B cell (primary cell): ENCODE measurements around the gene PCSK9. TPM values are rescaled to one million over a fixed set of nuclear protein-coding genes. Genes with fewer than 3 reads are reported as not detected.

Source experiments
- ATAC-seq: fragments of 200-7000 bp; cut with Tn5 transposase; one replicate; pipeline ENCODE4 v1.10.0; 2021; ENCODE audit warnings: low read depth, mild to moderate bottlenecking, moderate number of reproducible peaks, moderate library complexity
- CTCF ChIA-PET: fragments of 350-600 bp; sonication (Branson Sonifier 250); formaldehyde crosslinking; loops from one replicate; lab custom pipeline; 2021; ENCODE audit warnings: antibody characterized with exemption, inconsistent platforms; lab: Charles Lee
- POLR2A ChIA-PET: fragments of 350-600 bp; sonication (Branson Sonifier 250); formaldehyde crosslinking; loops from one replicate; lab custom pipeline; 2021; ENCODE audit warnings: antibody characterized with exemption; lab: Charles Lee
- DNase-seq: peaks from one replicate; pipeline ENCODE4 v3.0.0; 2013
- H2AFZ ChIP-seq: 2 replicates; pipeline ENCODE4 v1.6.1; 2012; ENCODE audit warnings: mild to moderate bottlenecking, low read depth, low read length; ENCODE audit not compliant: insufficient read depth, poor library complexity, severe bottlenecking
- H3K27ac ChIP-seq, 2 donors: 1 replicate in 1 of 2; 2 replicates in 1 of 2; pipeline ENCODE4 v1.5.1; 2012 to 2013; ENCODE audit warnings: low read length in 2 of 2, mild to moderate bottlenecking in 2 of 2, moderate library complexity in 1 of 2
- H3K27me3 ChIP-seq, 4 experiments: fragments of 200-600 bp in 1 of 4; sonication (generic) in 1 of 4; replicated peaks in 1 of 4; 1 replicate in 2 of 4; 2 replicates in 2 of 4; pipeline versions ENCODE4 v1.6.1 to v1.7.0; 2013 to 2016; ENCODE audit warnings: low read length in 3 of 4, mild to moderate bottlenecking in 2 of 4, mixed read lengths in 1 of 4, moderate library complexity in 1 of 4; ENCODE audit not compliant: insufficient read depth in 4 of 4, control insufficient read depth in 3 of 4; ENCODE audit errors: control extremely low read depth in 1 of 4
- H3K36me3 ChIP-seq, 2 experiments: replicated peaks in 1 of 2; 1 replicate in 1 of 2; 2 replicates in 1 of 2; pipeline versions ENCODE4 v1.6.1 to v1.7.1; 2013; ENCODE audit warnings: low read length in 1 of 2; ENCODE audit not compliant: insufficient read depth in 2 of 2, control insufficient read depth in 1 of 2; ENCODE audit errors: control extremely low read depth in 1 of 2, extremely low read depth in 1 of 2
- H3K4me1 ChIP-seq, 2 donors: fragments of 200-600 bp in 1 of 2; sonication (generic) in 1 of 2; 1 replicate in 1 of 2; 2 replicates in 1 of 2; pipeline versions ENCODE4 v1.5.1 to v1.6.1; 2013 to 2017; ENCODE audit warnings: low read length in 2 of 2; ENCODE audit not compliant: control insufficient read depth in 2 of 2, insufficient read depth in 2 of 2
- H3K4me2 ChIP-seq: replicated peaks from 2 replicates; pipeline ENCODE3; 2012; ENCODE audit warnings: mild to moderate bottlenecking, low read depth, low read length; ENCODE audit not compliant: poor library complexity, severe bottlenecking
- H3K4me3 ChIP-seq, 5 experiments: fragments of 200-600 bp in 1 of 5; sonication (generic) in 1 of 5; 1 replicate in 3 of 5; 2 replicates in 2 of 5; pipeline versions ENCODE4 v1.5.1 to v1.7.0; 2011 to 2016; ENCODE audit warnings: low read length in 4 of 5, mild to moderate bottlenecking in 4 of 5, low read depth in 2 of 5, control low read depth in 1 of 5, moderate library complexity in 1 of 5; ENCODE audit not compliant: insufficient read depth in 1 of 5; ENCODE audit errors: control extremely low read depth in 1 of 5, extremely low read depth in 1 of 5
- H3K79me2 ChIP-seq: fragments of 200-600 bp; sonication (generic); one replicate; pipeline ENCODE4 v1.6.0; 2016; ENCODE audit warnings: low read length; ENCODE audit not compliant: control insufficient read depth, insufficient read depth
- H3K9ac ChIP-seq: fragments of 200-600 bp; sonication (generic); 2 replicates; pipeline ENCODE4 v1.6.1; 2017; ENCODE audit warnings: mild to moderate bottlenecking, low read length, moderate library complexity
- H3K9me3 ChIP-seq, 3 donors: one replicate each; pipeline versions ENCODE4 v1.6.1 to v1.7.1; 2013; ENCODE audit warnings: low read length in 2 of 3; ENCODE audit not compliant: control insufficient read depth in 2 of 3, insufficient read depth in 1 of 3; ENCODE audit errors: control extremely low read depth in 1 of 3
- H4K20me1 ChIP-seq: 2 replicates; pipeline ENCODE4 v1.6.0; 2012; ENCODE audit warnings: mild to moderate bottlenecking, low read length; ENCODE audit not compliant: insufficient read depth, control insufficient read depth, poor library complexity, severe bottlenecking
- H3K27ac Mint-ChIP-seq: one replicate; pipeline ENCODE4 v1.8.0; 2021; ENCODE audit warnings: mixed read lengths
- H3K27me3 Mint-ChIP-seq: one replicate; pipeline ENCODE4 v1.8.0; 2021; ENCODE audit warnings: mixed read lengths
- H3K4me1 Mint-ChIP-seq: one replicate; pipeline ENCODE4 v1.8.0; 2021; ENCODE audit warnings: mixed read lengths
- H3K4me3 Mint-ChIP-seq: one replicate; pipeline ENCODE4 v1.8.0; 2021; ENCODE audit warnings: mixed read lengths
- H3K9me3 Mint-ChIP-seq: one replicate; pipeline ENCODE4 v1.8.0; 2022; ENCODE audit warnings: mixed read lengths; ENCODE audit not compliant: insufficient read depth
- EZH2 ChIP-seq: IDR thresholded peaks from 2 replicates; pipeline ENCODE4 v1.6.1; 2012; ENCODE audit warnings: borderline replicate concordance, low read depth, mild to moderate bottlenecking, moderate library complexity, low read length; ENCODE audit not compliant: insufficient read depth, poor library complexity, severe bottlenecking
- WGBS: methylation state at CpG from one replicate; pipeline ENCODE4 v1.1.5; 2013; ENCODE audit warnings: missing lambda C conversion rate; ENCODE audit not compliant: insufficient coverage; 5-methylcytosine and 5-hydroxymethylcytosine counted together
- intact Hi-C: fragments of 100-400 bp; cut with micrococcal nuclease; formaldehyde crosslinking; loops from one replicate; pipeline ENCODE4 v1.10.0; 2022
- polyA plus RNA-seq: library from polyadenylated mRNA; depleted of rRNA; stranded (reverse); fragments of >200 nt; gene quantifications from 2 replicates; pipeline ENCODE4 v1.2.3, GENCODE V29; 2012
- total RNA-seq, 2 donors: library from RNA; stranded (reverse); fragments of 120-200 nt in 1 of 2; gene quantifications; 1 replicate in 1 of 2; 2 replicates in 1 of 2; pipeline versions ENCODE4 v1.2.3 to v1.2.4, GENCODE V29; 2013 to 2022
- TF ChIP-seq, protein P1 (sequence below): fragments of 200-600 bp; IDR thresholded peaks from one replicate; pipeline ENCODE4 v1.8.0; 2022; ENCODE audit warnings: antibody characterized with exemption, mild to moderate bottlenecking

Gene PCSK9
- total and polyA plus RNA-seq, 2 donors (not counting 1 experiment from before 2014, with no cell fraction given) = not detected

DNA sequence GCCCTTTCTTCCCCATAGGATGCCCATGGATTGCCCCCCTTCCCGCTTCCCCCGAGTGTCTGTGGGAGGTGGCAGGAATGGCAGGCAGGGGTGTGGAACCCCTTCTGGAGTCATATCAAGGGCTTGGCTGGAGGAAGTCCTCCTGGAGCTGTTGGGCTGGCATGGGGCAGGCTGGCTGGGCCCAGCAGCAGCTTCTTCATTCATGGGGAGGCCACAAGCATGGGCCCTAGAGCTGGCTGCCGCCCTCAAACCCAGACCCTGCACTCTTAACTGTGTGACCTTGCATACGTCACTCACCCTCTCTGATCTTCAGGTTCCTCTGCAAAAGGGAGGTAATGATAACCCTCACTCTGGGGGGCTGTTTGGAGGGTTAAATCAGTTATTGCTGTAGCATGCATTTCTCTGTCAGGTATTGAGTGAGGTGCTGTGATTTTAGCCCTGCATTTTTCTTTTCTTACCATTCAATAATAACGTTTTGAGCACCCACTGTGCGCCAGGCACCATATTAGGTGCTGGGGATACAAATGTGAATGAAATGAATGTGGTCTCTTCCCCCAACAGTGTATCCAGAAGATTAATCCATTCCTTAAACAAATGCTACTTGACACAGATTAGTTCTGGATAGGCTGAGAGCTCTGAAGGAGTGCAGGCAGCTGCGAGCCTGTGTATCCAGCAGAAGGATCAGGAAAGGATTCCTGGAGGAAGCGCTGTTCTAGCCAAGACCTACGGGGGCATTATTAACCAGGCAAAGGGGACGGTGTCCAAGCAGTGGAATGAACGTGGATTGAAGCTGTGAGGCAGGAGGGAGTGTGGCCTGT, 9.3 kb downstream of the PCSK9 start:
- WGBS = 83% methylated on average over 6 of the region's 11 CpGs
- Histone ChIP-seq H2AFZ (no peak overlapping the region), H3K79me2 (no peaks in the 10 kb centered on the region), H3K9ac (no peak overlapping the region), H3K27me3 (no peaks in the 10 kb centered on the region), H3K4me1 (no peaks in the 10 kb centered on the region), H3K4me3 (no peak overlapping the region), H3K4me2 (no peak overlapping the region), H4K20me1 (no peaks in the 10 kb centered on the region), H3K36me3 (no peaks in the 10 kb centered on the region), H3K9me3 (no peaks in the 10 kb centered on the region), H3K27ac (no peak overlapping the region)
- no peak for DNase-seq
- ATAC-seq = no peak
- Mint-ChIP-seq H3K9me3 (no peaks in the 10 kb centered on the region), H3K4me3 (no peak overlapping the region), H3K4me1 (no peaks in the 10 kb centered on the region), H3K27ac (no peak overlapping the region), H3K27me3 (peaks cover 13% of the 10 kb centered on the region)
- no peak for TF ChIP-seq EZH2
- TF ChIP-seq, protein P1, sequence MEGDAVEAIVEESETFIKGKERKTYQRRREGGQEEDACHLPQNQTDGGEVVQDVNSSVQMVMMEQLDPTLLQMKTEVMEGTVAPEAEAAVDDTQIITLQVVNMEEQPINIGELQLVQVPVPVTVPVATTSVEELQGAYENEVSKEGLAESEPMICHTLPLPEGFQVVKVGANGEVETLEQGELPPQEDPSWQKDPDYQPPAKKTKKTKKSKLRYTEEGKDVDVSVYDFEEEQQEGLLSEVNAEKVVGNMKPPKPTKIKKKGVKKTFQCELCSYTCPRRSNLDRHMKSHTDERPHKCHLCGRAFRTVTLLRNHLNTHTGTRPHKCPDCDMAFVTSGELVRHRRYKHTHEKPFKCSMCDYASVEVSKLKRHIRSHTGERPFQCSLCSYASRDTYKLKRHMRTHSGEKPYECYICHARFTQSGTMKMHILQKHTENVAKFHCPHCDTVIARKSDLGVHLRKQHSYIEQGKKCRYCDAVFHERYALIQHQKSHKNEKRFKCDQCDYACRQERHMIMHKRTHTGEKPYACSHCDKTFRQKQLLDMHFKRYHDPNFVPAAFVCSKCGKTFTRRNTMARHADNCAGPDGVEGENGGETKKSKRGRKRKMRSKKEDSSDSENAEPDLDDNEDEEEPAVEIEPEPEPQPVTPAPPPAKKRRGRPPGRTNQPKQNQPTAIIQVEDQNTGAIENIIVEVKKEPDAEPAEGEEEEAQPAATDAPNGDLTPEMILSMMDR = no peak
- intact Hi-C loops = no loop called here
- ChIA-PET CTCF (no interaction called here), POLR2A (no interaction called here)

DNA sequence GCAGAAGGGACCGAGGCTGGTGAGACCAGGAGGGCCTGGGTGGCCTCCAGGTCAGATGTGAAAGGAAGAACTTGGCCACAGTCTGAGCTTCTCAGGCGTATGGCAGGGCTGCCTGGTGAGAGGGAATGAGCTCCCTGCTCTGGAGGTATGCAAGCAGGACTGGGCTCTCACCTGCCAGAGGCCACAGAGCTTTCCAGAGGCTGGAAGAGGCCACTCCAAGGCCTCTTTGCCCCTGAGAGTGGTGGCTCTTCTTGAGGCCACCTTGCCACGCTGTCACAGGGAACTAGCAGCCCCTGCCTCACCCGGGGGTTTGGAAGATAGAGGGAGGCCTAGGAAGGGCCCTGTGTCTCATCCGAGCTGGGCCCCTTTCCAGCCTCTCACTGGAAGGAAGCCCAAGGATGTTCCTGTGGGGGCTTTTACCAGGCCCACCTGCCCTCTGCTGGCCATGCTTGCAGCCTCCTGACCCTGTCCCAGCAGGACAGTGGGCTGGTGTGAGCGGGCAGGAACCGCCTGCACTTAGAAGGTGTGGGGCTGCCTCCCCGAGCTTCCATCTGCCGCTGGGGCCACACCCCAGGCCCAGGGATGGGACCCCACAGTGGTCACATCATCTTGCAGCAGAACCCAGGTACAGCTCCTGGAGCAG, 10.0 kb downstream of the PCSK9 start:
- no peaks in the 10 kb centered on the region for H3K27me3 ChIP-seq
- 82% methylated on average over 9 of the region's 9 CpGs for WGBS
- H3K36me3 ChIP-seq = no peaks in the 10 kb centered on the region
- no peak overlapping the region for H3K9ac ChIP-seq
- ChIA-PET POLR2A (no interaction called here), CTCF (no interaction called here)
- no peaks in the 10 kb centered on the region for H3K79me2 ChIP-seq
- no peaks in the 10 kb centered on the region for H3K9me3 Mint-ChIP-seq
- no peak overlapping the region for H3K27ac Mint-ChIP-seq
- H3K4me1 ChIP-seq = no peaks in the 10 kb centered on the region
- DNase-seq (no peak), ATAC-seq (no peak)
- H3K27me3 Mint-ChIP-seq = peaks cover 13% of the 10 kb centered on the region
- TF ChIP-seq, protein P1 = no peak
- no peak for TF ChIP-seq EZH2
- H3K4me3 Mint-ChIP-seq = no peak overlapping the region
- H4K20me1 ChIP-seq = no peaks in the 10 kb centered on the region
- no peak overlapping the region for H2AFZ ChIP-seq
- H3K4me2 ChIP-seq = no peak overlapping the region
- intact Hi-C loops = no loop called here
- H3K4me3 ChIP-seq = no peak overlapping the region
- no peaks in the 10 kb centered on the region for H3K9me3 ChIP-seq
- no peaks in the 10 kb centered on the region for H3K4me1 Mint-ChIP-seq
- no peak overlapping the region for H3K27ac ChIP-seq
